ENCODE data around the gene ASPN.

GRCh38 chr9:92426501-92427145 lies 55.7 kb downstream of the ASPN start:
- TF ChIP-seq REST (IDR thresholded peaks at IDR 0.05; ENCODE audit: insufficient read depth in 1 of 2, low read depth in 2 of 2, low read length in 2 of 2) (no peak), POLR2AphosphoS5 (IDR thresholded peaks at IDR 0.05; ENCODE audit: low read depth, low read length) (no peak), SIN3A (IDR thresholded peaks at IDR 0.05; ENCODE audit: borderline replicate concordance, insufficient read depth, low read length) (no peak), TAF1 (IDR thresholded peaks at IDR 0.05; ENCODE audit: borderline replicate concordance, insufficient read depth, low read length) (no peak), FOXP2 (optimal IDR thresholded peaks at IDR 0.05; ENCODE audit: borderline replicate concordance, extremely low read depth, extremely low read length, insufficient read depth) (no peak)
